Astrocyte (in vitro differentiated cells and primary cell): ENCODE data around the gene ZBTB7A. TPM values are rescaled to one million over a fixed set of nuclear protein-coding genes. Genes with fewer than 3 reads are reported as not detected.

Experiments
- DNase-seq: peaks from one replicate; pipeline ENCODE4 v3.0.0-alpha.2; 2010; ENCODE audit warnings: low read depth
- FAIRE-seq: peaks from 2 replicates; lab custom pipeline; 2011; peaks lifted over from hg19 to GRCh38; lab: Jason Lieb, UNC
- H2AFZ ChIP-seq: 2 replicates; pipeline ENCODE4 v1.6.0; 2012; ENCODE audit warnings: low read depth, low read length, inconsistent platforms
- H3K27ac ChIP-seq: 2 replicates; pipeline ENCODE4 v1.5.1; 2011; ENCODE audit warnings: low read depth, low read length, inconsistent platforms
- H3K27me3 ChIP-seq: 2 replicates; pipeline ENCODE4 v1.6.0; 2011; ENCODE audit warnings: low read length, inconsistent platforms; ENCODE audit not compliant: insufficient read depth
- H3K36me3 ChIP-seq: 2 replicates; pipeline ENCODE4 v1.5.1; 2011; ENCODE audit warnings: low read length, inconsistent platforms; ENCODE audit not compliant: insufficient read depth
- H3K4me1 ChIP-seq: 2 replicates; pipeline ENCODE4 v1.5.1; 2011; ENCODE audit warnings: low read length, inconsistent platforms; ENCODE audit not compliant: insufficient read depth
- H3K4me2 ChIP-seq: 2 replicates; pipeline ENCODE4 v1.6.0; 2012; ENCODE audit warnings: low read length, inconsistent platforms
- H3K4me3 ChIP-seq: 2 replicates; pipeline ENCODE4 v1.5.1; 2011; ENCODE audit warnings: low read depth, mild to moderate bottlenecking, low read length, inconsistent platforms; ENCODE audit not compliant: insufficient read depth
- H3K79me2 ChIP-seq: 2 replicates; pipeline ENCODE4 v1.6.0; 2012; ENCODE audit warnings: mild to moderate bottlenecking, low read length, inconsistent platforms; ENCODE audit not compliant: insufficient read depth
- H3K9ac ChIP-seq: 2 replicates; pipeline ENCODE4 v1.6.0; 2012; ENCODE audit warnings: mild to moderate bottlenecking, low read length, inconsistent platforms
- H3K9me3 ChIP-seq: 2 replicates; pipeline ENCODE4 v1.5.1; 2012; ENCODE audit warnings: low read depth, mild to moderate bottlenecking, low read length, inconsistent platforms; ENCODE audit not compliant: insufficient read depth
- H4K20me1 ChIP-seq: 2 replicates; pipeline ENCODE4 v1.6.0; 2012; ENCODE audit warnings: low read length, inconsistent platforms; ENCODE audit not compliant: insufficient read depth
- H3K27ac Mint-ChIP-seq: one replicate; pipeline ENCODE4 v1.8.0; 2021; ENCODE audit warnings: mild to moderate bottlenecking, mixed read lengths; ENCODE audit not compliant: unreplicated experiment
- H3K27me3 Mint-ChIP-seq: one replicate; pipeline ENCODE4 v1.8.0; 2021; ENCODE audit warnings: low read depth, mixed read lengths; ENCODE audit not compliant: unreplicated experiment
- H3K36me3 Mint-ChIP-seq: one replicate; pipeline ENCODE4 v1.8.0; 2021; ENCODE audit warnings: low read depth, mixed read lengths; ENCODE audit not compliant: unreplicated experiment
- H3K4me1 Mint-ChIP-seq: one replicate; pipeline ENCODE4 v1.8.0; 2021; ENCODE audit warnings: low read depth, mixed read lengths; ENCODE audit not compliant: unreplicated experiment
- H3K4me3 Mint-ChIP-seq: one replicate; pipeline ENCODE4 v1.8.0; 2021; ENCODE audit warnings: mild to moderate bottlenecking, moderate library complexity, mixed read lengths; ENCODE audit not compliant: unreplicated experiment
- H3K9me3 Mint-ChIP-seq: one replicate; pipeline ENCODE4 v1.8.0; 2021; ENCODE audit warnings: mild to moderate bottlenecking, mixed read lengths; ENCODE audit not compliant: unreplicated experiment
- EZH2 ChIP-seq: IDR thresholded peaks from 2 replicates; pipeline ENCODE4 v1.6.1; 2012; ENCODE audit warnings: mild to moderate bottlenecking, low read length, inconsistent platforms; ENCODE audit not compliant: insufficient read depth
- total RNA-seq: library from RNA; stranded (reverse); gene quantifications from 2 replicates; pipeline ENCODE4 v1.2.1, GENCODE V29; 2021
- TF ChIP-seq, protein P1 (sequence below): IDR thresholded peaks from 2 replicates; pipeline ENCODE4 v1.5.1; 2011; ENCODE audit warnings: low read depth, mild to moderate bottlenecking, inconsistent platforms, low read length, moderate library complexity; ENCODE audit not compliant: insufficient read depth

Gene ZBTB7A
- total RNA-seq, 1 donor from 2014 or later = 24.3 TPM

DNA sequence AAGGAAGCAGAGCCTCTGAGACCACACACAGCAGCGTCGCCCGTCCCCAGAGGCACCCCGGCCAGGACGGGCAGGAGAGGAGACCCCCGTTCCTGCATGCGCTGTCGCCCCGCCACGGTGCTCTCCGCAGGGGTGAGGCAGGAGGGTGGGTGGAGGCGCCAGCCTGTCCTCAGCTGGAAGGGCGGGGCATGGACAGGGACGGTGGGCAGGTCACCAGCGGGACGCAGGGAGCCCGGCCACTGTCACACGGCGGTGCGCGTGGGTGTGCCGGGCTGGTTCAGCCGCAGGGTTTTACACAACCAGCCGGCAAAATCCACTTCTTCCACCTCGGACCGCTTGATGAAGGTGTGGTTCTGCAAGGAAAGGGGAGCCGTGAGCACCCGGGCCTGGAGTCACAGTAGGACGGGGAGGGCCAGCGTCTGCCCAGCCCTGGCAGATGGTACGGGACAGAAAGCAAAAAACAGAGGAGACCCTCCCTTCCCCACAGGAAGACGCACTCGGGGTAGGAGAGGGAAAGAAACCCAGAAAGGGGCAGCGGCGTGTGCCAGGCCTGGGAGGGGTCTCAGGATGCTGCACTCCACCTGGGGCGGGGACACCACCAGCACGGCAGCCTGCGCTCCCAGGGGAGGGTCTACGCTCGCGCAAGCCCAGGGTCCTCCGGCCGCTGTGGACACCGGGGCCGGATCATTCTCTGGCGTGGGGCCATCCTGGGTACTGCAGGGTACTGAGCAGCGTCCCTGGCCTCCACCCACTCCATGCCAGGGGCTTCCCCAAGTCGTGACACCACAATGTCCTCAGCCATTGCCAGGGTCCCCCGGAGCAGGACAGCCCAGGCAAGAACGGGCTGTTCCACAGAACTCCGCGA lies 23.9 kb upstream of the ZBTB7A start:
- Mint-ChIP-seq H3K4me3 (no peak overlapping the region), H3K27me3 (no peaks in the 10 kb centered on the region), H3K9me3 (no peaks in the 10 kb centered on the region), H3K36me3 (peaks cover 4% of the 10 kb centered on the region), H3K27ac (no peak overlapping the region), H3K4me1 (no peaks in the 10 kb centered on the region)
- no peak for DNase-seq
- no peak overlapping the region for H3K9ac ChIP-seq
- H3K4me3 ChIP-seq = no peak overlapping the region
- H3K27me3 ChIP-seq = no peaks in the 10 kb centered on the region
- no peak overlapping the region for H2AFZ ChIP-seq
- H3K27ac ChIP-seq = no peak overlapping the region
- TF ChIP-seq, protein P1, sequence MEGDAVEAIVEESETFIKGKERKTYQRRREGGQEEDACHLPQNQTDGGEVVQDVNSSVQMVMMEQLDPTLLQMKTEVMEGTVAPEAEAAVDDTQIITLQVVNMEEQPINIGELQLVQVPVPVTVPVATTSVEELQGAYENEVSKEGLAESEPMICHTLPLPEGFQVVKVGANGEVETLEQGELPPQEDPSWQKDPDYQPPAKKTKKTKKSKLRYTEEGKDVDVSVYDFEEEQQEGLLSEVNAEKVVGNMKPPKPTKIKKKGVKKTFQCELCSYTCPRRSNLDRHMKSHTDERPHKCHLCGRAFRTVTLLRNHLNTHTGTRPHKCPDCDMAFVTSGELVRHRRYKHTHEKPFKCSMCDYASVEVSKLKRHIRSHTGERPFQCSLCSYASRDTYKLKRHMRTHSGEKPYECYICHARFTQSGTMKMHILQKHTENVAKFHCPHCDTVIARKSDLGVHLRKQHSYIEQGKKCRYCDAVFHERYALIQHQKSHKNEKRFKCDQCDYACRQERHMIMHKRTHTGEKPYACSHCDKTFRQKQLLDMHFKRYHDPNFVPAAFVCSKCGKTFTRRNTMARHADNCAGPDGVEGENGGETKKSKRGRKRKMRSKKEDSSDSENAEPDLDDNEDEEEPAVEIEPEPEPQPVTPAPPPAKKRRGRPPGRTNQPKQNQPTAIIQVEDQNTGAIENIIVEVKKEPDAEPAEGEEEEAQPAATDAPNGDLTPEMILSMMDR = no peak
- no peak for TF ChIP-seq EZH2
- FAIRE-seq = no peak
- no peaks in the 10 kb centered on the region for H3K79me2 ChIP-seq
- no peaks in the 10 kb centered on the region for H4K20me1 ChIP-seq
- no peaks in the 10 kb centered on the region for H3K4me1 ChIP-seq
- H3K9me3 ChIP-seq = no peaks in the 10 kb centered on the region
- no peak overlapping the region for H3K4me2 ChIP-seq
- H3K36me3 ChIP-seq = no peaks in the 10 kb centered on the region

DNA sequence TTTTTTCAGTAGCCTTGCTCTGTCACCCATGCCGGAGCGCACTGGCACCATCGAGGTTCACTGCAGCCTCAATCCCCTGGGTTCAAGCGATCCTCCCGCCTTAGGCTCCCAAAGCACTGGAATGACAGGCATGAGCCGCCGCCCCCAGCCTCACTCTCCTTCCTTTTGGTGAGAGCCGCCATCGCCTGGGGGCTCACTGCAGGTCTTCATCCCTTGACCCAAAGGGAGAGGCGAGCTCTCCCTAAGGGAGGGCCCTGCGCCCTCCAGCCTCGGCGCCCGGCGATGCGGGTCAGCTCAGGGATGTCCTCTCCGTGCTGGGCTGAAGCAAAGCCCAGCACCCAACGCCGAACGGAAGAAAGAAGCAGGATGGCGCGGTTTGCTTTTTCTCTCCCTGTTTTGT lies 23.2 kb upstream of the ZBTB7A start:
- TF ChIP-seq, protein P1 = no peak
- TF ChIP-seq EZH2 = no peak
- Histone ChIP-seq H4K20me1 (no peaks in the 10 kb centered on the region), H3K9ac (no peak overlapping the region), H3K4me3 (no peak overlapping the region), H3K9me3 (no peaks in the 10 kb centered on the region), H2AFZ (no peak overlapping the region), H3K36me3 (no peaks in the 10 kb centered on the region), H3K79me2 (no peaks in the 10 kb centered on the region), H3K27me3 (no peaks in the 10 kb centered on the region), H3K4me1 (no peaks in the 10 kb centered on the region), H3K27ac (no peak overlapping the region), H3K4me2 (no peak overlapping the region)
- H3K9me3 Mint-ChIP-seq = no peaks in the 10 kb centered on the region
- no peak overlapping the region for H3K27ac Mint-ChIP-seq
- no peak overlapping the region for H3K4me3 Mint-ChIP-seq
- H3K27me3 Mint-ChIP-seq = no peaks in the 10 kb centered on the region
- FAIRE-seq = no peak
- no peak for DNase-seq
- peaks cover 4% of the 10 kb centered on the region for H3K36me3 Mint-ChIP-seq
- no peaks in the 10 kb centered on the region for H3K4me1 Mint-ChIP-seq

DNA sequence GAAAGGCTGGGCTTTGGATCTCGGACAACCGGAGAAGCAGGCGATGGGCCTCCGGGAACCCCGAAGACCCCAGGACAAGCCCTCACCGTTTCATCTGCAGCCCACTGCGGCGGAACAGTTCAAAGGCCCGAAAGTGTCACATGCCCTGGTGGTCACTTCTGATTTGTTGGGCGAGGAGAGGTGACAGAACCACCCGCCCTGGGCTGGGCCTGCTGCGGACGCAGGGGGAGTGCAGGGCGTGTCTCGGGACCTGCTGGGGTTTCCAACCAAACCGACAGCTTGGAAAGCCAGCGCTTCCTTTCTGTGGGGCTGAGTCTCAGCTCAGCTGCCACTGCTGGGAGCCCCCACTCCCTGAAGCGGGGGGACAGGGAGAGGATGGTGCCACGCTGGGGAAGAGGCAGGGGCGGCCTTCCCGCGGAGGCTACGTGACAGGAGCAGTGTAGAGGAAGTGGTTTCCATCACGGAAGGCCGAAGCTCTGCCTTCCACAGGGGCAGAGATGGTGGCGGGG lies 22.8 kb upstream of the ZBTB7A start:
- Histone ChIP-seq H3K4me3 (no peak overlapping the region), H3K36me3 (no peaks in the 10 kb centered on the region), H3K27ac (no peak overlapping the region), H3K9ac (no peak overlapping the region), H4K20me1 (no peaks in the 10 kb centered on the region), H3K79me2 (no peaks in the 10 kb centered on the region), H3K27me3 (no peaks in the 10 kb centered on the region), H3K9me3 (no peaks in the 10 kb centered on the region), H3K4me1 (no peaks in the 10 kb centered on the region), H3K4me2 (no peak overlapping the region), H2AFZ (no peak overlapping the region)
- FAIRE-seq (no peak), DNase-seq (no peak)
- H3K27me3 Mint-ChIP-seq = no peaks in the 10 kb centered on the region
- H3K27ac Mint-ChIP-seq = no peak overlapping the region
- no peaks in the 10 kb centered on the region for H3K4me1 Mint-ChIP-seq
- H3K9me3 Mint-ChIP-seq = no peaks in the 10 kb centered on the region
- no peak overlapping the region for H3K4me3 Mint-ChIP-seq
- TF ChIP-seq, protein P1 = no peak
- H3K36me3 Mint-ChIP-seq = peaks cover 4% of the 10 kb centered on the region
